ENCODE measurements around the gene EDEM3. TPM values are rescaled to one million over a fixed set of nuclear protein-coding genes. Genes with fewer than 3 reads are reported as not detected.

The EDEM3 gene
- total RNA-seq, 1 experiment from 2014 or later = 10.6 TPM

- H3K9me3 Mint-ChIP-seq = peaks cover 49% of the 10 kb centered on the region
- H3K27ac Mint-ChIP-seq = no peak overlapping the region
- ATAC-seq (no peak), DNase-seq (ENCODE audit: low spot score) (no peak)
- no peak overlapping the region for H3K4me3 Mint-ChIP-seq
- TF ChIP-seq TEAD1 (CRISPR knock-in tag; IDR thresholded peaks at IDR 0.05) (no peak), E2F5 (CRISPR knock-in tag; IDR thresholded peaks at IDR 0.05) (no peak), SP1 (CRISPR knock-in tag; conservative IDR thresholded peaks at IDR 0.05) (no peak), TEAD4 (CRISPR knock-in tag; IDR thresholded peaks at IDR 0.05) (no peak), RELA (CRISPR knock-in tag; IDR thresholded peaks at IDR 0.05; ENCODE audit: borderline replicate concordance) (no peak), SOX15 (CRISPR knock-in tag; IDR thresholded peaks at IDR 0.05) (no peak)
- TF ChIP-seq, protein P1, sequence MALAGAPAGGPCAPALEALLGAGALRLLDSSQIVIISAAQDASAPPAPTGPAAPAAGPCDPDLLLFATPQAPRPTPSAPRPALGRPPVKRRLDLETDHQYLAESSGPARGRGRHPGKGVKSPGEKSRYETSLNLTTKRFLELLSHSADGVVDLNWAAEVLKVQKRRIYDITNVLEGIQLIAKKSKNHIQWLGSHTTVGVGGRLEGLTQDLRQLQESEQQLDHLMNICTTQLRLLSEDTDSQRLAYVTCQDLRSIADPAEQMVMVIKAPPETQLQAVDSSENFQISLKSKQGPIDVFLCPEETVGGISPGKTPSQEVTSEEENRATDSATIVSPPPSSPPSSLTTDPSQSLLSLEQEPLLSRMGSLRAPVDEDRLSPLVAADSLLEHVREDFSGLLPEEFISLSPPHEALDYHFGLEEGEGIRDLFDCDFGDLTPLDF (CRISPR knock-in tag; IDR thresholded peaks at IDR 0.05) = no peak
- TF ChIP-seq, protein P2, sequence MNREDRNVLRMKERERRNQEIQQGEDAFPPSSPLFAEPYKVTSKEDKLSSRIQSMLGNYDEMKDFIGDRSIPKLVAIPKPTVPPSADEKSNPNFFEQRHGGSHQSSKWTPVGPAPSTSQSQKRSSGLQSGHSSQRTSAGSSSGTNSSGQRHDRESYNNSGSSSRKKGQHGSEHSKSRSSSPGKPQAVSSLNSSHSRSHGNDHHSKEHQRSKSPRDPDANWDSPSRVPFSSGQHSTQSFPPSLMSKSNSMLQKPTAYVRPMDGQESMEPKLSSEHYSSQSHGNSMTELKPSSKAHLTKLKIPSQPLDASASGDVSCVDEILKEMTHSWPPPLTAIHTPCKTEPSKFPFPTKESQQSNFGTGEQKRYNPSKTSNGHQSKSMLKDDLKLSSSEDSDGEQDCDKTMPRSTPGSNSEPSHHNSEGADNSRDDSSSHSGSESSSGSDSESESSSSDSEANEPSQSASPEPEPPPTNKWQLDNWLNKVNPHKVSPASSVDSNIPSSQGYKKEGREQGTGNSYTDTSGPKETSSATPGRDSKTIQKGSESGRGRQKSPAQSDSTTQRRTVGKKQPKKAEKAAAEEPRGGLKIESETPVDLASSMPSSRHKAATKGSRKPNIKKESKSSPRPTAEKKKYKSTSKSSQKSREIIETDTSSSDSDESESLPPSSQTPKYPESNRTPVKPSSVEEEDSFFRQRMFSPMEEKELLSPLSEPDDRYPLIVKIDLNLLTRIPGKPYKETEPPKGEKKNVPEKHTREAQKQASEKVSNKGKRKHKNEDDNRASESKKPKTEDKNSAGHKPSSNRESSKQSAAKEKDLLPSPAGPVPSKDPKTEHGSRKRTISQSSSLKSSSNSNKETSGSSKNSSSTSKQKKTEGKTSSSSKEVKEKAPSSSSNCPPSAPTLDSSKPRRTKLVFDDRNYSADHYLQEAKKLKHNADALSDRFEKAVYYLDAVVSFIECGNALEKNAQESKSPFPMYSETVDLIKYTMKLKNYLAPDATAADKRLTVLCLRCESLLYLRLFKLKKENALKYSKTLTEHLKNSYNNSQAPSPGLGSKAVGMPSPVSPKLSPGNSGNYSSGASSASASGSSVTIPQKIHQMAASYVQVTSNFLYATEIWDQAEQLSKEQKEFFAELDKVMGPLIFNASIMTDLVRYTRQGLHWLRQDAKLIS (CRISPR knock-in tag; IDR thresholded peaks at IDR 0.05; ENCODE audit: borderline replicate concordance) = no peak
- CTCF ChIA-PET = no interaction called here
- H3K4me1 Mint-ChIP-seq = no peaks in the 10 kb centered on the region
- peaks cover 33% of the 10 kb centered on the region for H3K36me3 Mint-ChIP-seq
- peaks cover 2% of the 10 kb centered on the region; the same call in 1 of the 2 replicates for H3K27me3 Mint-ChIP-seq (ENCODE audit: low read depth)
- POLR2A ChIA-PET = no interaction called here
Measured at GRCh38 chr1:184781941-184782340, 27.3 kb upstream of the EDEM3 start.

GRCh38 chr1:184775885-184776284, 21.2 kb upstream of the EDEM3 start:
- Mint-ChIP-seq H3K4me3 (no peak overlapping the region), H3K36me3 (no peaks in the 10 kb centered on the region), H3K27ac (no peak overlapping the region), H3K9me3 (peaks cover 7% of the 10 kb centered on the region), H3K4me1 (peaks cover 14% of the 10 kb centered on the region), H3K27me3 (ENCODE audit: low read depth) (peaks cover 2% of the 10 kb centered on the region; the same call in 1 of the 2 replicates)
- CTCF ChIA-PET = no interaction called here
- no peak for ATAC-seq
- no peak for DNase-seq (ENCODE audit: low spot score)
- TF ChIP-seq SP1 (CRISPR knock-in tag; conservative IDR thresholded peaks at IDR 0.05) (no peak), CREB1 (CRISPR knock-in tag; IDR thresholded peaks at IDR 0.05) (no peak), TEAD4 (CRISPR knock-in tag; IDR thresholded peaks at IDR 0.05) (no peak), NFATC4 (CRISPR knock-in tag; IDR thresholded peaks at IDR 0.05) (no peak), ATF6 (CRISPR knock-in tag; IDR thresholded peaks at IDR 0.05) (no peak), PRRX2 (CRISPR knock-in tag; IDR thresholded peaks at IDR 0.05) (no peak)
- TF ChIP-seq, protein P3, sequence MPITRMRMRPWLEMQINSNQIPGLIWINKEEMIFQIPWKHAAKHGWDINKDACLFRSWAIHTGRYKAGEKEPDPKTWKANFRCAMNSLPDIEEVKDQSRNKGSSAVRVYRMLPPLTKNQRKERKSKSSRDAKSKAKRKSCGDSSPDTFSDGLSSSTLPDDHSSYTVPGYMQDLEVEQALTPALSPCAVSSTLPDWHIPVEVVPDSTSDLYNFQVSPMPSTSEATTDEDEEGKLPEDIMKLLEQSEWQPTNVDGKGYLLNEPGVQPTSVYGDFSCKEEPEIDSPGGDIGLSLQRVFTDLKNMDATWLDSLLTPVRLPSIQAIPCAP (CRISPR knock-in tag; IDR thresholded peaks at IDR 0.05) = no peak
- TF ChIP-seq, protein P4, sequence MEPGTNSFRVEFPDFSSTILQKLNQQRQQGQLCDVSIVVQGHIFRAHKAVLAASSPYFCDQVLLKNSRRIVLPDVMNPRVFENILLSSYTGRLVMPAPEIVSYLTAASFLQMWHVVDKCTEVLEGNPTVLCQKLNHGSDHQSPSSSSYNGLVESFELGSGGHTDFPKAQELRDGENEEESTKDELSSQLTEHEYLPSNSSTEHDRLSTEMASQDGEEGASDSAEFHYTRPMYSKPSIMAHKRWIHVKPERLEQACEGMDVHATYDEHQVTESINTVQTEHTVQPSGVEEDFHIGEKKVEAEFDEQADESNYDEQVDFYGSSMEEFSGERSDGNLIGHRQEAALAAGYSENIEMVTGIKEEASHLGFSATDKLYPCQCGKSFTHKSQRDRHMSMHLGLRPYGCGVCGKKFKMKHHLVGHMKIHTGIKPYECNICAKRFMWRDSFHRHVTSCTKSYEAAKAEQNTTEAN (CRISPR knock-in tag; IDR thresholded peaks at IDR 0.05) = no peak
- TF ChIP-seq, protein P1 (CRISPR knock-in tag; IDR thresholded peaks at IDR 0.05) = no peak
- TF ChIP-seq, protein P5, sequence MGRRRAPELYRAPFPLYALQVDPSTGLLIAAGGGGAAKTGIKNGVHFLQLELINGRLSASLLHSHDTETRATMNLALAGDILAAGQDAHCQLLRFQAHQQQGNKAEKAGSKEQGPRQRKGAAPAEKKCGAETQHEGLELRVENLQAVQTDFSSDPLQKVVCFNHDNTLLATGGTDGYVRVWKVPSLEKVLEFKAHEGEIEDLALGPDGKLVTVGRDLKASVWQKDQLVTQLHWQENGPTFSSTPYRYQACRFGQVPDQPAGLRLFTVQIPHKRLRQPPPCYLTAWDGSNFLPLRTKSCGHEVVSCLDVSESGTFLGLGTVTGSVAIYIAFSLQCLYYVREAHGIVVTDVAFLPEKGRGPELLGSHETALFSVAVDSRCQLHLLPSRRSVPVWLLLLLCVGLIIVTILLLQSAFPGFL (CRISPR knock-in tag; IDR thresholded peaks at IDR 0.05; ENCODE audit: borderline replicate concordance) = no peak
- POLR2A ChIA-PET = no interaction called here
